A673 (cell line): Measurements from ENCODE around the gene SPAG16. TPM values are rescaled to one million over a fixed set of nuclear protein-coding genes. Genes with fewer than 3 reads are reported as not detected.

Source experiments
- BruUV-seq: library from RNA; stranded (reverse); fragments of 400-500 nt; replicated peaks from 2 replicates; lab custom pipeline; 2021; lab: Mats Ljungman, UMichigan
- CTCF ChIA-PET: fragments of 300-600 bp; sonication (Branson Sonifier 250); formaldehyde crosslinking; loops from one replicate; lab custom pipeline; 2022; ENCODE audit warnings: antibody characterized with exemption; lab: Charles Lee
- POLR2A ChIA-PET: fragments of 300-600 bp; sonication (Branson Sonifier 250); formaldehyde crosslinking; loops from one replicate; lab custom pipeline; 2022; ENCODE audit warnings: antibody characterized with exemption; ENCODE audit not compliant: low non-redundant PET; lab: Charles Lee
- DNase-seq: peaks from one replicate; pipeline ENCODE4 v3.0.0-alpha.2; 2015; ENCODE audit warnings: low spot score
- H3K27ac ChIP-seq: fragments of 200-600 bp; sonication (generic); 2 replicates; pipeline ENCODE4 v1.5.1; 2016; ENCODE audit warnings: mixed run types, low read depth, mild to moderate bottlenecking, mixed read lengths, antibody characterized with exemption, low read length; ENCODE audit not compliant: poor library complexity, severe bottlenecking
- H3K27me3 ChIP-seq: fragments of 200-600 bp; sonication (generic); replicated peaks from 2 replicates; pipeline ENCODE4 v1.6.1; 2017; ENCODE audit warnings: mixed run types, low read depth, mild to moderate bottlenecking, mixed read lengths, antibody characterized with exemption, low read length; ENCODE audit not compliant: insufficient read depth, poor library complexity
- H3K36me3 ChIP-seq: fragments of 200-600 bp; sonication (generic); 2 replicates; pipeline ENCODE4 v1.6.1; 2016; ENCODE audit warnings: mixed run types, mild to moderate bottlenecking, mixed read lengths, antibody characterized with exemption, low read length; ENCODE audit not compliant: insufficient read depth, poor library complexity, severe bottlenecking
- H3K4me1 ChIP-seq: fragments of 200-600 bp; sonication (generic); 2 replicates; pipeline ENCODE4 v1.6.1; 2017; ENCODE audit warnings: mixed run types, mild to moderate bottlenecking, mixed read lengths, antibody characterized with exemption, low read length; ENCODE audit not compliant: insufficient read depth, poor library complexity, severe bottlenecking
- H3K4me3 ChIP-seq: fragments of 200-600 bp; sonication (generic); 2 replicates; pipeline ENCODE4 v1.5.1; 2016; ENCODE audit warnings: low read depth, mixed run types, mild to moderate bottlenecking, mixed read lengths, low read length; ENCODE audit not compliant: poor library complexity, severe bottlenecking
- H3K9me3 ChIP-seq: fragments of 200-600 bp; sonication (generic); 2 replicates; pipeline ENCODE4 v1.6.1; 2016; ENCODE audit warnings: mixed run types, low read depth, mild to moderate bottlenecking, mixed read lengths, antibody characterized with exemption, low read length; ENCODE audit not compliant: poor library complexity, severe bottlenecking
- EZH2 ChIP-seq: fragments of 200-600 bp; sonication (generic); IDR thresholded peaks from 2 replicates; pipeline ENCODE4 v1.6.1; 2017; ENCODE audit warnings: borderline replicate concordance, low read depth, mild to moderate bottlenecking, mixed read lengths, antibody characterized with exemption, low read length; ENCODE audit not compliant: poor library complexity, severe bottlenecking
- intact Hi-C: fragments of 100-400 bp; cut with micrococcal nuclease; formaldehyde crosslinking; loops from one replicate; pipeline ENCODE4 v1.10.0; 2022; ENCODE audit not compliant: unreplicated experiment
- total RNA-seq: library from RNA; stranded (reverse); gene quantifications from 2 replicates; pipeline ENCODE4 v1.2.3, GENCODE V29; 2021
- TF ChIP-seq, protein P1 (sequence below): fragments of 300-800, 200-600 bp; sonication (generic); conservative IDR thresholded peaks from 2 replicates; pipeline ENCODE4 v1.5.1; 2017; ENCODE audit warnings: low read depth, mild to moderate bottlenecking, antibody characterized with exemption, low read length, moderate library complexity, mixed read lengths

SPAG16 gene
- total RNA-seq, 1 experiment from 2014 or later = 13.1 TPM

DNA sequence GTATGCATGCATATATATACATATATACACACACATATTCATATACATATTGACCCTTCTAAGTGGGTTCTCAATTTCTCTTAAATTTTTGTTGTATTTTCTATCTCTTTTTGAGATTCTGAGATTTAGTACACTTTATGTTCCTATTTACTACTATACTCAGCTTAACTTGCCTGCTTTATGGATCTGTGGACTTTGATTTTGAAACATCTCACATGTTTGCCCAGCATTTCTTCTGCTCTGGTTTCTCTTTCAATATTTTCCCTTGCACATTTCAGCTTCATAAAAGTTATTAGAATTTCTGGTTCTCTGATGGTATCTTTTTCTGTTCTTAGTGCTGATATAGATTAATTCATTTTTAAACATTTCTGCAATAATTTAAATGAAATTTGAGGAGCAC lies 380.6 kb downstream of the SPAG16 start:
- Histone ChIP-seq H3K27me3 (no peaks in the 10 kb centered on the region), H3K36me3 (no peaks in the 10 kb centered on the region), H3K9me3 (no peaks in the 10 kb centered on the region), H3K4me1 (no peaks in the 10 kb centered on the region), H3K27ac (no peak overlapping the region), H3K4me3 (no peak overlapping the region)
- no TSS peak for BruUV-seq
- ChIA-PET POLR2A (no interaction called here), CTCF (no interaction called here)
- intact Hi-C loops = no loop called here
- no peak for DNase-seq
- TF ChIP-seq, protein P1, sequence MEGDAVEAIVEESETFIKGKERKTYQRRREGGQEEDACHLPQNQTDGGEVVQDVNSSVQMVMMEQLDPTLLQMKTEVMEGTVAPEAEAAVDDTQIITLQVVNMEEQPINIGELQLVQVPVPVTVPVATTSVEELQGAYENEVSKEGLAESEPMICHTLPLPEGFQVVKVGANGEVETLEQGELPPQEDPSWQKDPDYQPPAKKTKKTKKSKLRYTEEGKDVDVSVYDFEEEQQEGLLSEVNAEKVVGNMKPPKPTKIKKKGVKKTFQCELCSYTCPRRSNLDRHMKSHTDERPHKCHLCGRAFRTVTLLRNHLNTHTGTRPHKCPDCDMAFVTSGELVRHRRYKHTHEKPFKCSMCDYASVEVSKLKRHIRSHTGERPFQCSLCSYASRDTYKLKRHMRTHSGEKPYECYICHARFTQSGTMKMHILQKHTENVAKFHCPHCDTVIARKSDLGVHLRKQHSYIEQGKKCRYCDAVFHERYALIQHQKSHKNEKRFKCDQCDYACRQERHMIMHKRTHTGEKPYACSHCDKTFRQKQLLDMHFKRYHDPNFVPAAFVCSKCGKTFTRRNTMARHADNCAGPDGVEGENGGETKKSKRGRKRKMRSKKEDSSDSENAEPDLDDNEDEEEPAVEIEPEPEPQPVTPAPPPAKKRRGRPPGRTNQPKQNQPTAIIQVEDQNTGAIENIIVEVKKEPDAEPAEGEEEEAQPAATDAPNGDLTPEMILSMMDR = no peak
- no peak for TF ChIP-seq EZH2

GRCh38 chr2:213669657-213670056 lies 385.4 kb downstream of the SPAG16 start:
- intact Hi-C loops = no loop called here
- no peak overlapping the region for H3K27ac ChIP-seq
- CTCF ChIA-PET = no interaction called here
- TF ChIP-seq, protein P1 = no peak
- TF ChIP-seq EZH2 = no peak
- DNase-seq = no peak
- H3K4me1 ChIP-seq = no peaks in the 10 kb centered on the region
- H3K9me3 ChIP-seq = no peaks in the 10 kb centered on the region
- BruUV-seq = no TSS peak
- no peaks in the 10 kb centered on the region for H3K36me3 ChIP-seq
- no peaks in the 10 kb centered on the region for H3K27me3 ChIP-seq
- POLR2A ChIA-PET = no interaction called here
- H3K4me3 ChIP-seq = no peak overlapping the region

DNA sequence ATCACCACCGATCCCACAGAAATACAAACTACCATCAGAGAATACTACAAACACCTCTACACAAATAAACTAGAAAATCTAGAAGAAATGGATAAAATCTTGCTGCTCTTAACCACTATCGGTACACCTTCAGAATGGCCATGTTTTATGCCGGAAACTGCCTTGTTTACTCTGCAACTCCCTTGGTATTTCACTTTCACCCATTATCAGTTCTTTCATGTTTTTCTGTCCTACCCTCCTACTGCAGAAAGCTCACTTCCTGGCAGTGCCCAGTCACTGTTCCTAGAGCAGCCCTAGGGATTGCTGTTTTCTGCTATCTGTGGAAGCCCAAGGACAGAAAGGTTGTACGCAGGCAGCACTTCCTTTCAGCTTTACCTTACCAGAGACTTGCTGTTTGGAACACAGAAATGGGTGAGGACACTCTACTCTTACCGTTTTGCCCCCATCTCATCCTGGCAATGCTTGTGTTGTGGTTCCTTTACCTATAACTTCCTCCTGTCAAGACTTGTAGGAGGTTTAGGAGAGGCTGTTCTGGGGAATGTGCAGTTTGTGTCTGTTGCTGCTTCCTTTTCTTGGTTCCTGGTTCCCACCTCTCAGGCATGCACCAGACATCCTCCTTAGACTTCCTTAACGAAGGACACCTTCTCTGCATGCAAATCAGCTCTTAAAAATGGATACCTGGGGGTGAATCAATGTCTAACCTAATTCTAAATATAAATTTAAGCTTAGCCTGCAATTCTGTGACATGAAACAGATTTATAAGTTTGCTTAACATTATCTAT lies 394.4 kb downstream of the SPAG16 start:
- H3K36me3 ChIP-seq = no peaks in the 10 kb centered on the region
- no peak overlapping the region for H3K27ac ChIP-seq
- TF ChIP-seq, protein P1 = no peak
- TF ChIP-seq EZH2 = no peak
- intact Hi-C loops = no loop called here
- no peak overlapping the region for H3K4me3 ChIP-seq
- H3K9me3 ChIP-seq = peaks cover 3% of the 10 kb centered on the region
- no peaks in the 10 kb centered on the region for H3K27me3 ChIP-seq
- no peak for DNase-seq
- ChIA-PET POLR2A (no interaction called here), CTCF (no interaction called here)
- BruUV-seq = no TSS peak
- H3K4me1 ChIP-seq = no peaks in the 10 kb centered on the region
